Mucosa of stomach (tissue), 1 donor: ENCODE measurements around the gene BANF2.
"Not testable (repeated sequence)": the region's sequence is repeated elsewhere in the genome, so short reads cannot be mapped to it uniquely, and the experiment has no call there.

Experiments
- H3K27me3 ChIP-seq: one replicate; pipeline ENCODE4 v1.7.0; 2013; ENCODE audit warnings: mild to moderate bottlenecking, low read length; ENCODE audit not compliant: control insufficient read depth, insufficient read depth
- H3K36me3 ChIP-seq: one replicate; pipeline ENCODE4 v1.7.0; 2013; ENCODE audit warnings: low read length; ENCODE audit not compliant: control insufficient read depth, insufficient read depth
- H3K4me1 ChIP-seq: one replicate; pipeline ENCODE4 v1.7.0; 2013; ENCODE audit warnings: mild to moderate bottlenecking, low read length; ENCODE audit not compliant: control insufficient read depth, insufficient read depth
- H3K4me3 ChIP-seq: one replicate; pipeline ENCODE4 v1.7.0; 2013; ENCODE audit warnings: low read length
- H3K9ac ChIP-seq: one replicate; pipeline ENCODE4 v1.7.0; 2013; ENCODE audit warnings: mild to moderate bottlenecking, low read length, moderate library complexity
- H3K9me3 ChIP-seq: one replicate; pipeline ENCODE4 v1.7.0; 2013; ENCODE audit warnings: mild to moderate bottlenecking, low read length, moderate library complexity; ENCODE audit not compliant: control insufficient read depth
- donor health status: Pancreatic carcinoma.

The BANF2 gene

GRCh38 chr20:17765584-17765983 lies 65.8 kb downstream of the BANF2 start:
- Histone ChIP-seq H3K9ac (no peak overlapping the region), H3K9me3 (no peaks in the 10 kb centered on the region), H3K27me3 (no peaks in the 10 kb centered on the region), H3K36me3 (no peaks in the 10 kb centered on the region), H3K4me1 (peaks cover 30% of the 10 kb centered on the region), H3K4me3 (no peak overlapping the region)

GRCh38 chr20:17766226-17766625 lies 66.5 kb downstream of the BANF2 start:
- no peak overlapping the region for H3K9ac ChIP-seq
- H3K27me3 ChIP-seq: no peaks in the 10 kb centered on the region
- peaks cover 30% of the 10 kb centered on the region for H3K4me1 ChIP-seq
- H3K36me3 ChIP-seq: no peaks in the 10 kb centered on the region
- H3K4me3 ChIP-seq: no peak overlapping the region
- H3K9me3 ChIP-seq: no peaks in the 10 kb centered on the region

DNA sequence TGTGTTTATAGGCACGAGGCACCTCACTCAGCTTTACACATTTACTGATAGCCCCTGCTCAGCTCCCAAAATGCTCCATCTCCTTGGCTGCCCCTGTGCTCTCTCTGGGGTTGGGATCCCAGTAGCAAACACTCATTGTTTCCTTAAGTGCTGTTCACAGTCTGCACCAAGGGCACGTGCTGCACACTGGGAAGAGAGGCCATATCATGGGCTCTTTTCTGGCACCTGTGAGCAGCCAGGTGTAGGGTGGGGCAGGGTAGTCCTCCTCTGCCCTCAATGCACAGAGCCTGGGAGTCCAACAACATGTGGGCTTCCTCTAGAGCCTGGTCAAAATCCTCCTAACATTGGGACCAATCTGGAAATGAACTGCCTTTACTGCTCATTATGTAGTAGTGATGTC lies 67.9 kb downstream of the BANF2 start:
- Histone ChIP-seq H3K9me3 (no peaks in the 10 kb centered on the region), H3K27me3 (no peaks in the 10 kb centered on the region), H3K4me3 (no peak overlapping the region), H3K4me1 (peaks cover 26% of the 10 kb centered on the region), H3K36me3 (no peaks in the 10 kb centered on the region), H3K9ac (no peak overlapping the region)

- no peaks in the 10 kb centered on the region for H3K36me3 ChIP-seq
- no peak overlapping the region for H3K9ac ChIP-seq
- peaks cover 22% of the 10 kb centered on the region for H3K4me1 ChIP-seq
- H3K4me3 ChIP-seq: no peak overlapping the region
- no peaks in the 10 kb centered on the region for H3K9me3 ChIP-seq
- H3K27me3 ChIP-seq: no peaks in the 10 kb centered on the region
Observed at GRCh38 chr20:17768271-17768670, 68.5 kb downstream of the BANF2 start.

DNA sequence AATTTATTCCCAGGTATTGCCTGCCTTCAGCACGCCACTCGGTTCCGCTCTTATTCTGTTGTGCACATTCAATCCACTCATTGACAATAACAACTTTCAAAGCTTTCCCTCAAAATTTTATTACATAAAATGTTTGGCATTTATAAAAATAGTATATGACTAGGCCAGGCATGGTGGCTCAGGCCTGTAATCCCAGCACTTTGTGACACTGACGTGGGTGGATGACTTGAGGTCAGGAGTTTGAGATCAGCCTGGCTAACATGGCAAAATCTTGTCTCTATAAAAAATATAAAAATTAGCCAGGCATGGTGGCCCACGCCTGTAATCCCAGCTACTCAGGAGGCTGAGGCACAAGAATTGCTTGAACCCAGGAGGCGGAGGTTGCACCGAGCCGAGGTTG lies 70.0 kb downstream of the BANF2 start:
- H3K36me3 ChIP-seq, H3K9me3 ChIP-seq, H3K4me3 ChIP-seq, H3K9ac ChIP-seq, H3K4me1 ChIP-seq, H3K27me3 ChIP-seq: not testable (repeated sequence)

DNA sequence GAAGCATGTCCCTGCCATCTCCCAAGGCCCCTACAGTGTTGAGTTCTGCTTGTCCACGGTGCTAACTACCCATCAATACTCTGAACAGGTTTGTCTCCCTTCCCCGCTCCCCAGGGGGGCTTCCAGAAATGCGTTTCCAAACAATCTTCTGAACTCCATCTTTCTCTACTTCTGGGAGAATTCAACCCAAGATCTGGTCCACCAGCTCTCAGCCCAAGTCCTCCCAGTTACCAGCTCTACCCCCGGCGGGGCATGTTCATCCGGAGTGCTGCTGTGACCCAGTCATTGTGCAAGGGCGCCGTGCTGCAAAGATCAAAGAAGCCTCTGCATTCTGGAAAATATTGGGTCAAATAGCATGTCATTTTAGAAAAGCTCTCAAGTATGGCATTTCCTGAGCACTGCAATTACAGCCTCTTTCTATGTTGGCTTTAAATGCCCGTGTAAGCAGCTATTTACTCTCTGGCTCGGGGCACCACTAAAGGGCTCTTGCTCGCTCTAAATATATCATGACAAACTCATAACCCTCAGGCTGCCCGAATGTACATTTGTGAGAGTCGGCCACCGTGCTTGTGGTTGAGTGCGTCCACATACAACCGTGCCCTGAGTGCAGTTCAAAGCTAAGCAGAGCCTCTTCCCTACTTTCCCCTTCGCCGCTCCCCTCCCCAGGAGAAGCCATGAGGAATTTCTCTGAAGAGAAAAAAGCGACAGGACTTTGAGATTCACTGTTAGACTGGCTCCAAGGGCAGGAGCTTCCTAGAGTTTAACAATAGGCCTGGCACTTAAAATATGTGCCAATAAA lies 71.6 kb downstream of the BANF2 start:
- Histone ChIP-seq H3K27me3 (no peaks in the 10 kb centered on the region), H3K4me1 (peaks cover 6% of the 10 kb centered on the region), H3K36me3 (no peaks in the 10 kb centered on the region), H3K9ac (no peak overlapping the region), H3K4me3 (no peak overlapping the region), H3K9me3 (no peaks in the 10 kb centered on the region)

DNA sequence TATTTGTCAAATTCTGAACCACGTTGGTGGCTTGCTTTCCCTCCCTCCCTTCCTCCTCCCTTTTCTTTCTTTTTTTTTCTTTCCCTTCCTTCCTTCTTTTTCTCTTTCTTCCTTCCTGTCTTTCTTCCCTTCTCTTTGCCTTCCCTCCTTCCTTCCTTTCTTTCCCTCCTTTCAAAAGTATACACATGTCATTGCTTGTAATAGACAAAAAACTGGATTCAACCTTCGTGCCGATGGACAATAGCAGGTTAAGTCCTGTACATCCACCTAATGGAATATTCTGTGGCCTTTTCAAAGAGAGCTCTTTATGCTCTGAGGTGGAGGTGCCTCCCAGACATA lies 72.2 kb downstream of the BANF2 start:
- no peak overlapping the region for H3K4me3 ChIP-seq
- no peaks in the 10 kb centered on the region for H3K36me3 ChIP-seq
- H3K9me3 ChIP-seq: no peaks in the 10 kb centered on the region
- no peak overlapping the region for H3K9ac ChIP-seq
- H3K27me3 ChIP-seq: no peaks in the 10 kb centered on the region
- H3K4me1 ChIP-seq: peaks cover 6% of the 10 kb centered on the region

DNA sequence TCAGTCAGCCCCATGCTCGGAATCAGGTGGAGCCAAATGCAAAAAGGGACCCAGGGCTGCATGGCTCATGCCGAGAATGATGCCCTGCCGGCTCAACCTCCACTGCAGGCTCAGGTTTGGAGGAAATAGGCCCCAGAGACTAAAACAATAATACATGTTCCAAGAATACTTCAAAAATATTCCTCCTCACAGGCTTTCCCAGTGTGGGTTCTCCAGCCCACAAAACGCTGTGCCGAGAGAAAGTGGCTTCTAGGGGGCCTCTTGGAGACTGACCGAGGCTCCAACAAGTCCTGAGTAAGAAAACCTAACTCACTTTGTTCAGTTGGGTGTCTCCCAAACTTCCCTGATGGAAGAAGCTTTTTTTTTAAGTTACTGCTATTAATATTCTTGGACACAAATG lies 73.9 kb downstream of the BANF2 start:
- no peaks in the 10 kb centered on the region for H3K27me3 ChIP-seq
- no peaks in the 10 kb centered on the region for H3K4me1 ChIP-seq
- no peaks in the 10 kb centered on the region for H3K9me3 ChIP-seq
- no peak overlapping the region for H3K4me3 ChIP-seq
- no peaks in the 10 kb centered on the region for H3K36me3 ChIP-seq
- no peak overlapping the region for H3K9ac ChIP-seq

GRCh38 chr20:17775600-17775999 lies 75.8 kb downstream of the BANF2 start:
- no peaks in the 10 kb centered on the region for H3K27me3 ChIP-seq
- H3K9me3 ChIP-seq: no peaks in the 10 kb centered on the region
- no peak overlapping the region for H3K4me3 ChIP-seq
- no peaks in the 10 kb centered on the region for H3K36me3 ChIP-seq
- no peaks in the 10 kb centered on the region for H3K4me1 ChIP-seq
- H3K9ac ChIP-seq: no peak overlapping the region

DNA sequence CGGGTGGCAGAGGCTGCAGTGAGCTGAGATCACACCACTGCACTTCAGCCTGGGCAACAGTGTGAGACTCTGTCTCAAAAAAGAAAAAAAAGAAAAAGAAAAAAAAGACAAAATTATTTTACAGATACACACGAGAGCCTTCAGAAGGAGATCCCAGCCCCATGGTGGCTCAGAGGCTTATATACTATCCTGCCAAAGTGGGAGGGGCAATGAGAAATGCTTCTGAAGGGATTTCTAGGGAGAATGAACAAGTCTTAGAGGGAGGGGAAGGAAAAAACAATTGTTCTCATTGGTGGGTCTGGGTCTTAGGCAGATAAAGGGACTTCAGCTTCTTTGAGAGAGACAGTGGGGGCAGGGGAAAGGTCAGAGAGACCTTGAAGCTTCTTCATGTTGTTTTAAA lies 76.8 kb downstream of the BANF2 start:
- Histone ChIP-seq H3K4me3 (no peak overlapping the region), H3K36me3 (no peaks in the 10 kb centered on the region), H3K4me1 (no peaks in the 10 kb centered on the region), H3K27me3 (no peaks in the 10 kb centered on the region), H3K9me3 (no peaks in the 10 kb centered on the region), H3K9ac (no peak overlapping the region)

DNA sequence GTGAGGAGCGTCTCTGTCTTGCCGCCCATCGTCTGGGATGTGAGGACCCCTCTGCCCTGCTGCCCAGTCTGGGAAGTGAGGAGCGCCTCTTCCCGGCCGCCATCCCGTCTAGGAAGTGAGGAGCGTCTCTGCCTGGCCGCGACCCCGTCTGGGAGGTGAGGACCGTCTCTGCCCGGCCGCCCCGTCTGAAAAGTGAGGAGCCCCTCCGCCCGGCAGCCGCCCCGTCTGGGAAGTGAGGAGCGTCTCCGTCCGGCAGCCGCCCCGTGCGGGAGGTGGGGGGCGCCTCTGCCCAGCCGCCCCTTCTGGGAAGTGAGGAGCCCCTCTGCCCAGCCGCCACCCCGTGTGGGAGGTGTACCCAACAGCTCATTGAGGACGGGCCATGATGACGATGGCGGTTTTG lies 79.2 kb downstream of the BANF2 start:
- not testable (repeated sequence) for H3K9ac ChIP-seq, H3K9me3 ChIP-seq, H3K36me3 ChIP-seq

DNA sequence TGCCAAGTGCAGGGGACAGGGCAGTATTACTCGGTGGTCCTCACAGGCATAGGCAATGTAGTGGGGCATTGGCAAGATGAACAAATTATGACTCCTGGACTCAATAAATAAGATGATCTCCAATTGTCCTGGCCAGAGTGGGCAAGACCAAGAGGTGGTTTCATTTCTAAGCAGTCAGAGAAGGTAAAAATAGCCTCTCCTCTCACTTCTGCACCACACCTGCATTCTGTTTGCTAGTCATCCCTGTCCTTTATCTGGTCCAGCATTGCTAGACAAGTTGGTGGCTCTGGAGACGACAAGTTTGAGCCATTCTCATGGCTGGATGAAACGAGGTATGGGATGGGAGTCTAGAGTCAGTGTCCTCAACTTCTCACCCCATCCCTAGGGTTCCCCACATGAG lies 83.0 kb downstream of the BANF2 start:
- Histone ChIP-seq H3K4me3 (no peak overlapping the region), H3K36me3 (no peaks in the 10 kb centered on the region), H3K4me1 (no peaks in the 10 kb centered on the region), H3K9me3 (no peaks in the 10 kb centered on the region), H3K9ac (no peak overlapping the region), H3K27me3 (no peaks in the 10 kb centered on the region)

More for the DNA sequence above, 79.2 kb downstream of the BANF2 start:
- not testable (repeated sequence) for H3K27me3 ChIP-seq, H3K4me3 ChIP-seq, H3K4me1 ChIP-seq

DNA sequence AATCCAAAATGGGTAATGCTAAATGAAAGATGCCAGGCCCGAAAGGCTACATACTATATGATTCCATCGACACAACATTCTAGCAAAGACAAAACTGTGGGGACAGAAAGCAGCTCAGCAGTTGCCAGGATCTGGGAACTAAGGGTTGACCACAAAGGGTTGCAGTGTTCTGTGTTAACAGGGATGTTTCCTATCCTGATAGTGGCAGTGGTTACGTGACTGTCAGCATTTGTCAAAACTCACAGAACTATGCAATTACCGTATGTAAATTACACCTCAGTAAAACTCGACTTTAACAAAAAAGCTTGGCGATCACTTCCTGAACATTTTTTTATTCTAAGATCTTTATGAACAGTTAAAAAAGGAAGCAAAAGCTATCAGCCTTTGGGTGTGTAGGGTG lies 83.9 kb downstream of the BANF2 start:
- no peaks in the 10 kb centered on the region for H3K36me3 ChIP-seq
- H3K27me3 ChIP-seq: no peaks in the 10 kb centered on the region
- H3K9me3 ChIP-seq: no peaks in the 10 kb centered on the region
- H3K4me1 ChIP-seq: no peaks in the 10 kb centered on the region
- H3K4me3 ChIP-seq: no peak overlapping the region
- H3K9ac ChIP-seq: no peak overlapping the region
